HUES6 (cell line): ENCODE data around the gene PARD3B.

Experiments
- H3K27ac ChIP-seq: 2 replicates; pipeline ENCODE4 v1.7.0; 2013; ENCODE audit warnings: low read depth, mild to moderate bottlenecking, low read length, inconsistent platforms
- H3K27me3 ChIP-seq: 2 replicates; pipeline ENCODE4 v1.6.1; 2013; ENCODE audit warnings: low read length; ENCODE audit not compliant: control insufficient read depth, insufficient read depth
- H3K36me3 ChIP-seq: 2 replicates; pipeline ENCODE4 v1.6.1; 2013; ENCODE audit warnings: low read length; ENCODE audit not compliant: control insufficient read depth, insufficient read depth
- H3K4me1 ChIP-seq: 2 replicates; pipeline ENCODE4 v1.6.1; 2013; ENCODE audit warnings: low read length; ENCODE audit not compliant: control insufficient read depth, insufficient read depth
- H3K4me3 ChIP-seq: 2 replicates; pipeline ENCODE4 v1.5.1; 2013; ENCODE audit warnings: low read depth, low read length
- H3K9ac ChIP-seq: one replicate; pipeline ENCODE4 v1.6.1; 2013; ENCODE audit warnings: mild to moderate bottlenecking, low read length
- H3K9me3 ChIP-seq: 2 replicates; pipeline ENCODE4 v1.6.1; 2013; ENCODE audit warnings: low read depth, low read length; ENCODE audit not compliant: control insufficient read depth, insufficient read depth

The PARD3B gene

GRCh38 chr2:205571360-205571959 lies 1026.2 kb downstream of the PARD3B start:
- H3K27ac ChIP-seq = no peak overlapping the region
- H3K36me3 ChIP-seq = no peaks in the 10 kb centered on the region
- no peak overlapping the region for H3K9ac ChIP-seq
- no peaks in the 10 kb centered on the region for H3K27me3 ChIP-seq
- no peak overlapping the region for H3K4me3 ChIP-seq
- no peaks in the 10 kb centered on the region for H3K9me3 ChIP-seq
- H3K4me1 ChIP-seq = no peaks in the 10 kb centered on the region

- H3K4me3 ChIP-seq = no peak overlapping the region
- H3K9me3 ChIP-seq = no peaks in the 10 kb centered on the region
- H3K9ac ChIP-seq = no peak overlapping the region
- no peak overlapping the region for H3K27ac ChIP-seq
- H3K36me3 ChIP-seq = no peaks in the 10 kb centered on the region
- no peaks in the 10 kb centered on the region for H3K27me3 ChIP-seq
- no peaks in the 10 kb centered on the region for H3K4me1 ChIP-seq
Observed at GRCh38 chr2:205574001-205574400, 1028.7 kb downstream of the PARD3B start.

GRCh38 chr2:205579335-205579734 lies 1034.1 kb downstream of the PARD3B start:
- no peak overlapping the region for H3K9ac ChIP-seq
- no peaks in the 10 kb centered on the region for H3K4me1 ChIP-seq
- H3K27me3 ChIP-seq = no peaks in the 10 kb centered on the region
- no peaks in the 10 kb centered on the region for H3K36me3 ChIP-seq
- no peaks in the 10 kb centered on the region for H3K9me3 ChIP-seq
- no peak overlapping the region for H3K27ac ChIP-seq
- H3K4me3 ChIP-seq = no peak overlapping the region

DNA sequence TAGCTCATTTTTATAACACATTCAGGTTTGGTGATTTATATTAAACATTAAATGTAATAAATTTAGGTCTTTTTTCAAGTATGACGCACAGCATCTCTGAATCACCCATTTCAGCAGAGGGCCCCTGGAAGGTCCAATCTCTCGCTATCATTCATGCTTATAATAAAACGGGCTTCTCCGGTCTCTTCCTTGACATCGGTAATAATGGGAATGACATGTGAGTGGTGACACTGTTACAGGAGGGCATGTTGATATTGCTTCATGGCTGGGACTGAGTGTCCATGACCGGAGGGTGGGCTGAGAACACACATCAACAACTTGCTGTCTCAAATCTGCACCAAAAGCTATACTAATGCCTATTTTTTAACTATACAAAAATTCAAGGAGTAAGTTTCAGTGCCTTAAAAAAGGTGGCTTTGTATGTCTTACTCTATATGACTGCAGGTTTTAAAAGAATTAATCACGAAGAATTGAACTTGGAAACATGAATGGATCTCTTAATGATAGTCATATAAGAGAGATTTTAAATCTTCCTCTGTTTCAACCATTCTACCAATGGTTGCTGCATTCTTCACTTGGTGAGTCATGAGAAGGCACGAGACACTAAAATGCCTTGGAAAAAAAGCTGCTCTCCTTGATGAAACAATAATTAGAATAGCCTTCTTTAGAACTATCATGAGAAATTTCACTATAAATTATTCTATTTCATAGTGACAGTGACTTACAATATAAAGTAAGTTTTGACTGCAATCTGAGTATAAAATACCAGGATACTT lies 1035.1 kb downstream of the PARD3B start:
- no peak overlapping the region for H3K4me3 ChIP-seq
- no peaks in the 10 kb centered on the region for H3K36me3 ChIP-seq
- H3K9ac ChIP-seq = no peak overlapping the region
- no peaks in the 10 kb centered on the region for H3K27me3 ChIP-seq
- H3K27ac ChIP-seq = no peak overlapping the region
- H3K9me3 ChIP-seq = no peaks in the 10 kb centered on the region
- no peaks in the 10 kb centered on the region for H3K4me1 ChIP-seq

DNA sequence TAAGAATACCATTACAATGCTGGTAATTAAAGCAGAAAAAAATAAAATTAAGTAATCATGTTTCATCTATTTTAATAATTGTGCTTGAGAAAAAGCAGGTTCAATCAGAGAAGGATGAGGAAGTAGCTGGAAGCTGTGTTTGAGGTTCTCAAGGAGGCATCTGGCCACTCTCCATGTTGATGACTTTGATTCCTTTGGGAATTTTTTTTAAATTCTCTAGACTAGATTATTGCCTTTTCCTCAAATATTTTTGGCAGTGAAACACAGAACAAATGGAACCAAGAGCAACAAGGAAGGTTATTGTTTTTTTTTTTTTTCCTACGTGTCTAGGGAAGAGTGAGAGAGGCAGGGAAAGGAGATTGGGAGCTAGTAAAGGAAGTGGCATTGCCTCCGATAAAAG lies 1037.1 kb downstream of the PARD3B start:
- H3K9me3 ChIP-seq = no peaks in the 10 kb centered on the region
- no peak overlapping the region for H3K27ac ChIP-seq
- no peaks in the 10 kb centered on the region for H3K4me1 ChIP-seq
- H3K36me3 ChIP-seq = no peaks in the 10 kb centered on the region
- no peak overlapping the region for H3K9ac ChIP-seq
- no peaks in the 10 kb centered on the region for H3K27me3 ChIP-seq
- no peak overlapping the region for H3K4me3 ChIP-seq

DNA sequence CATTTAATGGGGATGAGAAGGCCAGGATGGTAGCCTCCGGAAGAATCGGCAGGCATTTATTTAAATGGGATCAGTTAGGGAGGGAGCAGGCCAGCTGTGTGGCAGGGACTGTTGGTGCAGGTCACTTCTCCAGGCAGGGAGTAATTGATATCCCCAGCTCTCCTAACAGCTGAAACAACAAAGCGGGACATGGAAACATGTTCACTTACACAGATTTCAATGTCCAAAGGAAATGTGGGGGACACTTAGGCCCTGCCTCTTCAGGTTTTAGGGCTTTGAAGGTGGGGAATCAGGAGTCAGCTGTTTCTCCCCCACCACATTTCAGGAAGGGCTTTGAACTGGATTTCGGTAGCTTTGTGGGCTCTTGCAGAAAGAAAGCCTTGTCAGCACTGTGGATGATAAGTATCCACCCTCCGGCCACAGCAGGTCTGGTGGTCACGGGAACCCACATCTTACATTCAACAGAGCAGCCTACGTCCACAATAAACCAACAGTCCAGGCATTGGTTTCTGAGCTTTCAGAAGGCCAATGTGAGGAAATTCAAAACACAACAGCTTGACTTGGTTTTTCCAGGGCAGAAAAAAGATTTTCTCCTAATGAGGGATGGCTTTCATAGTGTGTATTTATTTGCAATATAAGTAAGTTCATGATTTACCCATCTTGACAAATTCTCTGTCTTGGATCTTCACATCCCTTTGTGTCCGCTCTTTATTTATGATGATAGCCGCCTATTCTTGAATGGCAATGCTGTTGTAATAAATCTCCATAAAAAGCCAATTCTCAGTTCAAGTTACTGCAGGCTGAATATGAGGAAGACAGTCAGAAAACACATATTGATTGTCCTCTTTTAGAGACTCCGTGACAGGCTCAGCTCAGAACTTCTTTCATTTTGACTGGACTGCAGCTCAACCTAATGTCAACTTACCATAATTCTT lies 1040.4 kb downstream of the PARD3B start:
- H3K36me3 ChIP-seq = no peaks in the 10 kb centered on the region
- H3K4me1 ChIP-seq = no peaks in the 10 kb centered on the region
- no peak overlapping the region for H3K4me3 ChIP-seq
- H3K9ac ChIP-seq = no peak overlapping the region
- H3K27me3 ChIP-seq = no peaks in the 10 kb centered on the region
- no peak overlapping the region for H3K27ac ChIP-seq
- no peaks in the 10 kb centered on the region for H3K9me3 ChIP-seq

GRCh38 chr2:205586626-205587025 lies 1041.4 kb downstream of the PARD3B start:
- no peak overlapping the region for H3K9ac ChIP-seq
- H3K4me1 ChIP-seq = no peaks in the 10 kb centered on the region
- no peak overlapping the region for H3K4me3 ChIP-seq
- H3K27me3 ChIP-seq = no peaks in the 10 kb centered on the region
- no peaks in the 10 kb centered on the region for H3K9me3 ChIP-seq
- no peak overlapping the region for H3K27ac ChIP-seq
- H3K36me3 ChIP-seq = no peaks in the 10 kb centered on the region

DNA sequence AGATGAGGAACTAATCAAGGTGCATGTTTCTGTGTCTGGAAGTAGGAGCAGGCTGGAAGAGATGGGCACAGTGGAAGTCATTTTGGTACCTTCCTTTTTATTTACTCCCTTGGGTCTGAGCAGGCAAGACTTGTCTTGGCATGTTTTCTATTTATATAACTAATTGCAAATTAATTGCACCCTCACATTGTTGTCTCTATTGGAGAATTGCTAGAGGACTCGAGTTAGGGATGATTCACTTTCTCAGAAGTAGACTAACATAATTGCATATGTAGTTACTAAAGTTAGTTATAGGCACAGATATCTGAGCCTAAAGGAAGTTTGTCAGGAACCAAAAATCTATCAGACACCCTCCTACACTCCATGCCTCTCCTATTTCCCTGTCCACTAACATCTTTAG lies 1044.2 kb downstream of the PARD3B start:
- H3K27me3 ChIP-seq = no peaks in the 10 kb centered on the region
- H3K27ac ChIP-seq = no peak overlapping the region
- no peaks in the 10 kb centered on the region for H3K9me3 ChIP-seq
- H3K9ac ChIP-seq = no peak overlapping the region
- no peaks in the 10 kb centered on the region for H3K36me3 ChIP-seq
- H3K4me1 ChIP-seq = no peaks in the 10 kb centered on the region
- no peak overlapping the region for H3K4me3 ChIP-seq

GRCh38 chr2:205590759-205591158 lies 1045.5 kb downstream of the PARD3B start:
- no peaks in the 10 kb centered on the region for H3K4me1 ChIP-seq
- no peak overlapping the region for H3K4me3 ChIP-seq
- no peaks in the 10 kb centered on the region for H3K9me3 ChIP-seq
- H3K36me3 ChIP-seq = no peaks in the 10 kb centered on the region
- H3K9ac ChIP-seq = no peak overlapping the region
- no peaks in the 10 kb centered on the region for H3K27me3 ChIP-seq
- no peak overlapping the region for H3K27ac ChIP-seq

- H3K9me3 ChIP-seq = no peaks in the 10 kb centered on the region
- no peak overlapping the region for H3K27ac ChIP-seq
- no peak overlapping the region for H3K4me3 ChIP-seq
- H3K9ac ChIP-seq = no peak overlapping the region
- no peaks in the 10 kb centered on the region for H3K4me1 ChIP-seq
- no peaks in the 10 kb centered on the region for H3K36me3 ChIP-seq
- H3K27me3 ChIP-seq = no peaks in the 10 kb centered on the region
Observed at GRCh38 chr2:205593891-205594290, 1048.6 kb downstream of the PARD3B start.

DNA sequence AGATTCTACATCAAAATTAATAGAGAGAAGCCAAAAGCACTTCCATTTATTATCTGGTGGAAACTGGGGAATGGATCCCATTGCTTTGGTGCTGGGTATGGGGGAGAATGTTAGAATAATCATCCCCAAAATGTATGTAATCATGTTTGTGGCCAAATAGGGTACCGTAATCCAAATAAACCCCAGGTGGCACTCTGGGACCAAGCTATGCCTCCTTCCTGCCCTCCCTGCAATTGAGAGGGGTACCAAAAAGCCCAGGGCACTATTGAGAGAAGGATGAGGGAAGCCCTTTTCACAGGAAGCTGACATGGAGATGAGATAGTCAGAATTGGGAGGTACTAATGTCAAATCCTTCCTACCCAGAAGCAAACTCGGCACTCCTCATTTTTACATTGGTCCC lies 1051.3 kb downstream of the PARD3B start:
- H3K9ac ChIP-seq = no peak overlapping the region
- H3K36me3 ChIP-seq = no peaks in the 10 kb centered on the region
- H3K9me3 ChIP-seq = 0 out of 2 replicates have a peak, but pooled peaks cover 2% of the 10 kb centered on the region
- H3K4me1 ChIP-seq = no peaks in the 10 kb centered on the region
- H3K27me3 ChIP-seq = no peaks in the 10 kb centered on the region
- no peak overlapping the region for H3K27ac ChIP-seq
- H3K4me3 ChIP-seq = no peak overlapping the region
